Activated T-cell treated with anti-CD3 and anti-CD28 coated beads for 1 hour (primary cell): ENCODE measurements around the gene PDZD2.

Experiments used
- DNase-seq: peaks from one replicate; pipeline ENCODE4 v3.0.0-alpha.2; 2020; ENCODE audit warnings: low read depth

PDZD2 gene

DNA sequence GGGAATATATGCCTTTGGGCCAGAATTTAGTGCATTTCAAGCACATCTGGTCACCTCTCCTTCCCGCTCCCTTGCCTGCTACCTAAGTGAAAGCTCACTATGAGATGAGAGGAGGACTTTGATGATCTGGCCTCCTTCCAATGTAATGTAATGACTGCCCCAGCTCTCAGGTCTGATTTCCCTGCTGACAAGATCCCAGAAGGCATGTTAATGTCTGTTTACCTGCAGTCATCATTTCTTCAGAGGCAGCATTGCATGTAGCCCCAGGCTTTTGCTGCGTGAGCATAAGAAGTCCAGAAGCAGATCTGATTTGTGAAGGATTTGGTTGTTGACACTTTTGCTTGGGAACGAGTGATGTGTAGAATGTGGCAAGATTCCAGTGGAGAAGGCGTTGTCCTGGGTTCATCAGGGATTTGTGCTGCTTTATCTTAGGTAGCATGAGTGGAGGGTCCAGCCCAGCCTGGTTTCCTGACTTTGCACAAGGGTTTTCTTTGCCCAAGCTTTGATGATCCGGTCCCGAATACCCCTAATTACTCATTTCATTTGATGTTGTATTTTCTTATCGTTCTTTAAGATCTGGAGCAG lies 342.5 kb downstream of the PDZD2 start:
- DNase-seq: no peak

DNA sequence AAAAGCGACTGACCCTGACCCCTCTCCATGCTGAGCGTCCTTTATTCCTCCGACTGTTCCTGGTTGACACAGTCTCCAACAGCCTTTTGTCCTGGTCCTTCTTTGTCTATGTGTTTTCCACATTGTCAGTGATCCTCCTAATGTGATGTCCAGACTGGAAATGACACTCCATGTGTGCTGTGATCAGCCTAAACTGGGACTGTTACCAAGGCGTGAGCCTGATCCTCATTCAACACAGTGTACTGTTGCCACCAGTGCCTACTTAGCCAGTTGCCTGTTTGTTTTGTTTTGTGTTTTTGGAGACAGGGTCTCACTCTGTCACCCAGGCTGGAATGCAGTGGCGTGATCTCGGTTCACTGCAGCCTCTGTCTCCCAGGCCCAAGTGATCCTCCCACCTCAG lies 343.1 kb downstream of the PDZD2 start:
- no peak for DNase-seq

GRCh38 chr5:31982621-31983020 lies 343.7 kb downstream of the PDZD2 start:
- no peak for DNase-seq

DNA sequence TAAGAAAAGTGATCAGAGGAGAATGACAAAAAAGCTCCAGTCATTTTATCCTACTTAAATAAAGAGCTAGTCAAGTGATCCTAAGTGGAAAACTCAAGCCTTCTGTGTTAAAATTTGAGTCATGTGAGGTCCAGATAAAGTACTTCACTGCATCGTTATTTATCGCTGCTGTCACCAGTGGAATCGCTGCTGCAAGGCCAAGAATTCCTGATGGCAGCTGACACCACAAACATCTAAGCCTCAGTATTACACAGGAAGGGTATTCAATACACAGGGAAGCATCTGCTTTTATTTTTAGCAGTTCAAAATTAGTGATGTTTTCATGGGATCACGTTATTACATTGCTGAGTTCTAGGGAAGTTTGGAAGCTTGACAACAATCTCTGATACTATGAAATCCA lies 344.9 kb downstream of the PDZD2 start:
- no peak for DNase-seq

GRCh38 chr5:31984691-31985090 lies 345.8 kb downstream of the PDZD2 start:
- DNase-seq: no peak

- no peak for DNase-seq
Measured at GRCh38 chr5:31986101-31986500, 347.2 kb downstream of the PDZD2 start.

DNA sequence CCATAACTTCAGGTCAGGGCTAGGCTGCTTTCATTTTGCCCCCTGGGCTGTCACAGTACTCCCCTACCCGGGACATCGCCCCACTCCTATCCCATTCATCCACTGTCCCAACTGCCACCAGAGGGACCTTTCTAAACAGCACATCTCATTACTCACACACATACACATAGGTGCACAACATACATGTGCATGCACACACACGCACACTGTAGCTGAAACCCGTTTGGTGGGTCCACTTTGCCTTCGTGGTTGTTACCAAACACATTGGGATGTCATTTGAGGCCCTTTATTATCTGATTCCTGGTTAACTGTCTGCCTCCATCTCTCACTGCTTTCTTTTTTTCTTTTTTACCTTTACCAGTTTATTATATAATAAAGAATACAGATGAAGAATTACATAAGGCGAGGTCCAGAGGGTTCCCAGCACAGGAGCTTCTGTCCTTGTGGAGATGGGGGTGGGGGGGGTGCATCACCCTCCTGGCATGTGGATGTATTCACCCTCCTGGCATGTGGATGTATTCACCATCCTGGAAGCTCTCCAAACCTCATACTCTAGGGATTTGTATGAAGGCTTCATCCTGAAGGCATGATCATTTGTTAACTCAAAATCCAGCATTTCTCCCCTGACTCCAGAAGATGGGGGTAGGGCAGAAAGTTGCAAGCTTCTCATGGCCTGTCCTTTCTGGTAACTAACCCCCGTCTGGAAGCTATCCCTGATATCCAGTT lies 349.2 kb downstream of the PDZD2 start:
- DNase-seq: no peak

DNA sequence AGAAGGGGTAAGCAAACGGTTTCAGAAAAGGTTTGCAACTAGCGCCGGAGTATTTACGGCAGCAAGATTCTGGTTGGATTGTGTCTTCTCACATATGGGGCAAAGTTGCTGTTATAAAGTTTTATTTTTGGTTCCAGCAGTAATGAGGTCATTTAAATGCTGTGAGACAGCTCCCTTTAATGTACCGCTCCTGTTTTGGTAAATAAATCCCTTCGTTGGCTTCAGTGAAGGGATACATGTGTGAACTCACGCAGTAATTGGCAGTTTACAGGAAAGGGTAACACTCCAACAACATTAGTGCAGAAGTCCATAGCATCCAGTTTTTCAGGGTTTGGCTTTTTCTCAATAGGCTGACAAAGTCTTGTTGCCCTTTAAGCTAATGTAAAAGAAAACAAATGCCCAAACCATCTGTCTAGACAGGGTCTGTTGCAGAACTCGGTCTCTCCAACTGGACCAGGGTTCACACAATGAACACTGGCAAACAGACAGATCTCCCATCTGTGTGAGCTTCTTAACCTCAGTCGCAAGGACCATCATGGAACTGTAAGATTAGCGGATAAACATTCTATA lies 351.2 kb downstream of the PDZD2 start:
- DNase-seq: no peak

GRCh38 chr5:31990701-31991110 lies 351.8 kb downstream of the PDZD2 start:
- no peak for DNase-seq

DNA sequence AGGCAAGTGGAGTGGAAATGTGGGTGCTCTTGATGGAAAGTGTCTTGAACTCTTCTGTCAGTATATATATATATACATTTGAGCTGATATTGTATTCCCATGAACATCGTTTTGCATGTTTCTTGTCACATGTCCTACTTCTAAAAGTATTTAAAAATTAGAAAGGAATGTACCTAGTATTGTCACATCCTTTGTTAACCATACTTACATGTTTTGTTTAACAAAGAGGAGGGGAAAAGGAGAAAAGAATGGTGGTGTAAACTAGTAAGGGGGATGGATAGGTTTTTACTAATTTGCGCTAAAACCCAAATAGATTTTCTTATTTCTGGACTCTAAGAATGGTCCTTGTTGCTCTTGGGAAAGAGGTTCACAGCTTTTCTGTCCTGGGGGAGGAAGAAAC lies 353.4 kb downstream of the PDZD2 start:
- no peak for DNase-seq

DNA sequence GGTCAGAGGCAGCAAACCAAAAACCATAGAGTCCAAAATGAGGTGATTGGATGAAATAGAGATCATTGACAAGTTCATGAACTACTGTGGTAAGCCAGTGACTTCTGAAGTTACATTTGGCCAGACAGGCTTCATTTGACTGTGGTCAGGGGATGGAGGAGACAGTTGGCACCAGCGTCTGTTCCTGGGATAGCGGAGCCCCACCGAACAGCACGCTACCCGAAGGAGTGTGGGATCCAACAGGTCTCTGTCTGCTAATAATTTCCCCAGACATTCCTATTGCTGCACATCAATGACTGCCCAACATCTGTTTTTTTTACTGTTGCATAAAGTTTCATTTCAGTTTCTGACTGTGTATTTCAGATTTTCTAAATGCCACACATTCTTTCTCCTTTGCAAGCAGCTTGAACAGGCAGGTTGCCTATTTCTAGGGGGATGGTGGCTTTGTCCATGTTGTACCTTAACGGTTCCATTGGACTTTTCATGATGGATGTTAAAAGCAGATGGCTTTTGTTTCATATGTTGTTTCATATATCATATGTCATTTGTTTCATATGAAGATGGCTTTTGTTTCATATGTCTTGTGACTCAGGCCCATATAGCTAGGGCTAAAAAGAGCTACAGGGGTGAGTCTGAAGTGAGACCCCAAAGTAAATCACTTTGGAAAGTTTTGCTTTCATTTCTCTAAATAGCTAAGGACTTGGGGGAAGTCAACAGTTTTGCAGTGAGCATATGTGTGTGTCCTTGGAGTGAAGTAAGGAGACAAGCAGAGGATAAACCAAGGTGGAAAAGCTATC lies 354.4 kb downstream of the PDZD2 start:
- DNase-seq: no peak

- no peak for DNase-seq
Measured at GRCh38 chr5:31995006-31995405, 356.1 kb downstream of the PDZD2 start.

- DNase-seq: no peak
Measured at GRCh38 chr5:31995714-31996113, 356.8 kb downstream of the PDZD2 start.

GRCh38 chr5:31996909-31997308 lies 358.0 kb downstream of the PDZD2 start:
- DNase-seq: no peak

- DNase-seq: no peak
Measured at GRCh38 chr5:31999470-31999869, 360.5 kb downstream of the PDZD2 start.

- DNase-seq: no peak
Measured at GRCh38 chr5:32000731-32001130, 361.8 kb downstream of the PDZD2 start.

DNA sequence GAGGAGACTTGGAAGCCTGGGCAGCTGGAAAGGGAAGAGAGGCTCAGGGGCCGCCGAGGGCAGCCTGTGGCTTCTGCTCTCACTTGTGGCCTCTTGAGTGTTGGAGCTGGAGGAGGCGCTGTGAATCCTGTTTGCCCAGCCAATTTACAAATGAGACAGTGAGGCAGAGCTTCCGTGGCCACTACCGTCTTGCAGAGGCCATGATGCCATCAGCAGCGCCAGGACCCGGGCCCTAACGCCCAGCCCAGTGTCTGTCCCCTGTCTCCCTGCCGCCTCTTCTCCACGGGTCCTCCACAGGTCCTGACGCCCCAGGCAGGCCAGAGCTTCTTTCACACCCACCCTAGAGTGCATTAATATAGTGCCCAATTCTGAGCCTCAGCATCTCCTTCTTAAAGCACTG lies 362.4 kb downstream of the PDZD2 start:
- no peak for DNase-seq

DNA sequence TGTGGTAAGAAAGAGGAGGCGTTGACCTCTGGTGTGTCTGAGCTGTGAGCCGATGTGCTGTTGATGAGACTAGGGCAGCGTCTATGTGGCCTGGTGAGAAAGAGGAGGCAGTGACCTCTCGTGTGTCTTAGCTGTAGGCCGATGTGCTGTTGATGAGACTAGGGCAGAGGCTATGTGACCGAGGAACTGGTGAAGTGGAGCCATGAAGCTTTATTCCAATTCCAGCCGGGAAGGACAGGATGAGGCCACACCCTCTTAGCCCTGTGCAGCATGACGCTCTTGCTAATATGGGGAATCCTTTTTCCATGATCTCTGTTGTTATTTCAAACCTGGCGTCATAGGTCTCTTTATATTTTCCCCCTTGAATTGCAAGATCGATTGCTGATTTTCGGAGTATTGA lies 362.8 kb downstream of the PDZD2 start:
- DNase-seq: no peak

- DNase-seq: no peak
Measured at GRCh38 chr5:32002755-32003154, 363.8 kb downstream of the PDZD2 start.

GRCh38 chr5:32003981-32004380 lies 365.1 kb downstream of the PDZD2 start:
- no peak for DNase-seq

GRCh38 chr5:32004404-32004803 lies 365.5 kb downstream of the PDZD2 start:
- DNase-seq: no peak

DNA sequence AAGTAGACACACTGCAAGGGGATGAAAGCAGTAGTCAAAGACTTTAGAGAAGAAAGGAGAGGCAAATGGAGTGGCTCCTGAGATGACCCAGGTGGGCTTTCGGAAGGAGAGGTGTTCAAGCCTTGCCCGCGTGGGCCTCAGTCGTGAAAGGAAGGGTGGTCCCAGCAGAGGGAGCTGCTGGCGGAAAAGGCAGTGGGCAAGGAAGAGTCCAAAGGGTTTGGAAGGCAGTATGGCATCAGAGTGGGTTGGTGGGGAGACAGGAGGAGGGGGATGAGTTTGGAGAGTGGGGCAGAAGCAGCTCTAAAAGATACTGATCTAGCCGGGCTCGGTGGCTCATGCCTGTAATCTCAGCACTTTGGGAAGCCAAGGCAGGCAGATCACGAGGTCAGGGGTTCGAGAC lies 369.8 kb downstream of the PDZD2 start:
- DNase-seq: no peak

GRCh38 chr5:32013658-32014057 lies 374.7 kb downstream of the PDZD2 start:
- no peak for DNase-seq
